Measurements from ENCODE around the gene MYO1A.

Gene MYO1A

DNA sequence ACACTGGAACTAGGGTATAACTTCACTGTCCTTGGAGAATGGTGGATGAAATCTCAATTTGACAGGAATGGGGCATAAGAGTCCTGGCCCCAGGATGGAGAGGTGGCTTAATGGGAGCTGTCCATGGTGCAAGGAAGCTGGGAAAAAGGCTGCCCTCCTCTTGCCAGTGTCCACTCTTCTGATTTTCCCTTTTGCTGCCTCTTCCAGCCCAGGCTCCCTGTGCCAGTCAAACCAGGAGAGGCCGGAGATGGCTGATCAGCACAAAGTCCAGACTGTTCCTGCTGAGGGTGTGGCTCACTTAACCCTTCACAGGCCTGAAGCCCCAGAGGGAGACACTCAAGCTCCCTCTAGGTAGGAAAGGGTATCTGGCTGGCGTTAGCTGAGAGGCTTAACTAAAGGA, at the start of gene MYO1A:
Gene MYO1A, minus strand, starts transcription at position 240 of the 400 bp plus-strand sequence. CDS start 1,806 bp downstream, outside the sequence.
- no peak for DNase-seq (ENCODE audit: low read depth in 3 of 3)

DNA sequence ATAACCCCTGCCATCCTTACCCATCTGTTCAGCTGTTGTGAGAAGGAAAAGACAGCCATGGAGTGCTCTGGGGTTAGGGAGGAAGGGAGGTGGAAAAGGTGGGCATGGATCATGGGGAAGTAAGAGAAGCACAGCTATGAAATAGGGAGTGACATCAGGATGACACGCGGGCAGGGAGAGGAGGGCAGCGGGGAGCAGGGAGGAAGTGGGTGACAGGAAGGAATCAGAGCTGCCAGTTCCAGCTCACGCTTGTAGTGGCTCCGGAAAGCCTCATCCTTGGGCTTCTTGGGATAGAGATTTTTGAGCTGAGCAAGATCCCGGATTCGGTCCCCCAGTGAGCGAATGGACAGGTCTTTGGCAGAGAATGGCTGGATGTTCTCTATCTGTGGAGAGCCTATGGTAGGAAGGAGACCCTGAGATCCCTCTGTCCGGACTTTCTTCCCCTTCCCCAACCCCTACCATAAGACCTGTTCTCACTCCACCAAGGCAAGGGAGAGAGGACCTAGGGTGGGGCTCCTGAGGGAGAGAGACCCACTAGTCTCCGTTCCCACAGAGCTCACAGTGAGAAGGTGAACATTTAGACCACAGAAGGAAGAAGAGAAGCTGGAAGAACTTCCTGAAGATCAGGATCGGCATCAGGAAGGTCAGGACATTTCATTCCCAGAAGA, 49.3 kb upstream of the MYO1A start:
- DNase-seq (ENCODE audit: low read depth in 3 of 3) = no peak

DNA sequence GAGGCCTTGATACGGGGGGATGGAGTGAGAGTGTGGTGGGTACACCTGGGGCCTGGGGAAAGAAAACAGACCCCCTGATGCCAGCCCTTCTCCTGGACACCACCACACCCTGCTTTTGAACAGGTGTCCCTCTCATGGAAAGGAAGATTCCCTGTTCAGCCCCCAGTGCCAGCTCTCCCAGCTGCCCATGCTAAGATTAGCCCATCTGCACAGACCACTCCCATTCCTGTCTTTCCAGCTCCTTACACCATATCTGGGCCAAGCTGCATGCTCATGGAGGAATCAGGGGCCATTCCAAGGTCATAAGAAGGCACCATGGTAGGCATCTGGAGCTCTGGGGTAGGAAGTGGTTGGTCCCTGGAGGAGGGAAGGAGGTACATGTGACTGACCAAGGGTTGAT, 48.6 kb upstream of the MYO1A start:
- no peak for DNase-seq (ENCODE audit: low read depth in 3 of 3)

DNA sequence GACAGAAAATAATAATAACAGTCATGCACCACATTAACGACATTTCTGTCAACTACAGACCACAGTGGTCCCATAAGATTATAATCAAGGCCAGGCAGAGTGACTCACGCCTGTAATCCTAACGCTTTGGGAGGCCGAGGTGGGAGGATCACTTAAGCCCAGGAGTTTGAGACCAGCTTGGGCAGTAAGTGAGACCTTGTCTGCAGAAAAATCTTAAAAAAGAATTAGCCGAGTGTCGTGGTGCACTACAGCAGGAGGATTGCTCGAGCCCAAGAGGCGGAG, 47.6 kb upstream of the MYO1A start:
- no peak for DNase-seq (ENCODE audit: low read depth in 3 of 3)

DNA sequence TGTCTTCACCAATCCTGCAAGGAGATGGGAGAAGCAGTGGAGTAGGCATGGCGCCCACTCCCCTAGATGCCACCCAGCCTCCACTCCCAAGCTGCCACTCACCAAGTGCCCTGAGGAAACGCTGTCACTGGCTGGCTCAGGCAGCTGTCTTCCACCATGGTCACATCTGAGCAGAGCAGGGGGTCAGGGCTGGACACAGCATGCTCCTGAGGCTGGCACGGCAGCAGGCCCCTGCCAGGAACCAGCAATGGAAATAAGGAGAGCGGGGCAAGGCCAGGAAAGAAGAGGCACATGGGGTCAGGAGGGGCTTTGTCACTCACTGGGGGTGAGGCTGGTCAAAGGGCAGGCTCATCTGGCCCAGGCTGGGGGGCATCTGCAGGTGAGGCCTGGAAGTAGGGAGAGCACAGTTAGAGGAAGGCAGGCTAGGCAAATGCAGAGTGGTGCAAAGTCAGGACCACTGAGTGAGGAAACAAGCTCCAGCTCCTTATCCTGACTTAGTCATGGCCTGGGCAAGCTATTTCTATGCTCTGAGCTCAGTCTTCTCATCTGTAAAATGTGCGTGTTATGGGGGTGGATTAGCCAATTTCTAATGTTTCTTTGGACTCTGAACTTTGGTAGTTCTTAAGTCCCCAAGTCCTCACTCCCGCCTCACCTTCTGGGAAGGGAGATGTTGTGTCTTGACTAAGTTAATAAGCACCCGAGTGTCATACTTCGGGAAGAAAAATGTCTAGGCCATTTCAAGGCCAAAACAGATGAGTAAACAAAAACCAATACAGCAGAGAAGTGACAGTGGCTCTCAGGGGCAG, 47.0 kb upstream of the MYO1A start:
- no peak for DNase-seq (ENCODE audit: low read depth in 3 of 3)

DNA sequence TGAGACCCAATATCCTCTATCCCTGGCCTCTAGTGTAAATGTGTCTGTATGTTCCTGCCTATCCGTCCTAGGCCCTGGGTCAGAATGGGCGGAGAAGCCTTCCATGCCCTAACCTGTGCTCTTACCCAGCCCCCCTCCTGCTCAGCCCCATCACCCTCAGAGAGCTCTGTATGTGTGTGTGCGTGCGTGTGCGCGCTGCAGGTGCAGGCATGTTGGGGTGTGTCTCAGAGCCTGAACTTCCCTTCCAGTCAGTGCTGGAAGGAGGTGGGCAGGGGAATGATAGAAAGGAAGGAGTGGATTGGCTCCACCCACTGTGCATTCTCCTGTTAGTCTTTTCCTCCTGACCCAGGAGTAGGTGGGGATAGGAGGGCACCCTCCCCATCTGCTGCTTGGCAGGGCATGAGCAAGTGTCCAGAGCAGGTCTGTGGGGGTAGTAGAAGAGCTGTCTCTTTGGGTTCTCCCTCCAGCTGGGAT, 46.2 kb upstream of the MYO1A start:
- DNase-seq (ENCODE audit: low read depth in 3 of 3) = no peak

DNA sequence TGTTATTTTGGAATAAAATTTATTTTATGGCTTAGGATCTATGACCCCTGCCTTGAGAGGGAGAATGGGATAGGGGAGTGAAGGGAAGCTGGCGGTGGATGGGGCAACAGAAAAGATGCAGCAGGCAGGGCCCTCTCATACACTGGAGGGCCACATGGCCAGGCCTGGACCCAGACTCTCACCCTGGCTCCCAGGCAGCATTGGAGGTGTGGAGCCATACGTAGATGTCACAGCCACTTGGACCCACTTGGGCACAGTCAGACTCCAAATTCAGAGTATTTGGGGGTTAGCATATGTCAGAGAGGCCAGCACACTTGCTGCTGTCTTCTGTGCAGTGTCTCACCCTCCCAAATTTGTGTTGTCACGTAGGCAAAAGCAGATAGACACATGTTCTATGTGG, 45.5 kb upstream of the MYO1A start:
- DNase-seq (ENCODE audit: low read depth in 3 of 3) = no peak

DNA sequence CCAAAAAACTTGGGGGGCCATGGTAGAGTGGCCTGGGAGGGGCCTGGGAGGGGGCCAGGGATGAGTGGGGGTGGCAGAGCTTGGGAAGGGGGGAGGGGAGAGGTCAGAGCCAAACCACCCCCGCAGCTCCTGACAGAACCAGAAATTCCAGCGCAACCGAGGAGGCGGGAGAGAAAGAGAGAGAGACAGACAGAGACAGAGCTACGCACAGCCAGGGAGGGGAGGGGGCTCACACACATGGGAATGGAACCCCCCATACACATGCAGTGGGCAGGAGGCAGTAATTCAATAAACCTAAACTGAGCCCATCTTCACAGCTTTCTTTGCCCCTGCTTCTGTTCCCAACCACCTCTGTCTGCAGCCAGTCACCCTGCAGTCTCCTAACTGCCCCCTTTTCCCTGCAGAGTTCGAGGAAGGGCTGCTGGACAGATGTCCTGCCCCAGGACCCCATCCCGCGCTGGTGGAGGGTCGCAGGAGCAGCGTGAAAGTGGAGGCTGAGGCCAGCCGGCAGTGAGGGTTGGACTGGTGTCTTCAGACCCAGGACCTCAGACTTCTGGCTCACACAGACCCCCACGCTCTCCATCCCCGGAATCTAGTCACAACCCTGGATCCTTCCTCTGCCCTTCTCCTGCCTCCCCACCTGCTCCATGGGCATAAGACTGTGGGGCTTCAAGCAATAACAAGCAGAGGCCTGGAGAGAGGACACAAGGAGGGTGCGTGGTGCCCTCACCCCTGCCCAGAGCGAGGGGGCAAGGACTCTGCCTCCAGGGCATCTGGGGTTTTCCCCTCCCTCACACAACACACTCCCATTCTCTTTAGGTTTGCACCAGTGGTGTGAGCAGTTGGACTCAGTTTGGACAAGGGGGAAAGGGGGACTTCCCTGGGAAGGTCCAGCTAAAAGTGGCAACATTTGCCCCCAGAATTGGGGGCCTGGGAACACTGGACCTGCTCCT, 44.6 kb upstream of the MYO1A start:
- DNase-seq (ENCODE audit: low read depth in 3 of 3) = no peak

DNA sequence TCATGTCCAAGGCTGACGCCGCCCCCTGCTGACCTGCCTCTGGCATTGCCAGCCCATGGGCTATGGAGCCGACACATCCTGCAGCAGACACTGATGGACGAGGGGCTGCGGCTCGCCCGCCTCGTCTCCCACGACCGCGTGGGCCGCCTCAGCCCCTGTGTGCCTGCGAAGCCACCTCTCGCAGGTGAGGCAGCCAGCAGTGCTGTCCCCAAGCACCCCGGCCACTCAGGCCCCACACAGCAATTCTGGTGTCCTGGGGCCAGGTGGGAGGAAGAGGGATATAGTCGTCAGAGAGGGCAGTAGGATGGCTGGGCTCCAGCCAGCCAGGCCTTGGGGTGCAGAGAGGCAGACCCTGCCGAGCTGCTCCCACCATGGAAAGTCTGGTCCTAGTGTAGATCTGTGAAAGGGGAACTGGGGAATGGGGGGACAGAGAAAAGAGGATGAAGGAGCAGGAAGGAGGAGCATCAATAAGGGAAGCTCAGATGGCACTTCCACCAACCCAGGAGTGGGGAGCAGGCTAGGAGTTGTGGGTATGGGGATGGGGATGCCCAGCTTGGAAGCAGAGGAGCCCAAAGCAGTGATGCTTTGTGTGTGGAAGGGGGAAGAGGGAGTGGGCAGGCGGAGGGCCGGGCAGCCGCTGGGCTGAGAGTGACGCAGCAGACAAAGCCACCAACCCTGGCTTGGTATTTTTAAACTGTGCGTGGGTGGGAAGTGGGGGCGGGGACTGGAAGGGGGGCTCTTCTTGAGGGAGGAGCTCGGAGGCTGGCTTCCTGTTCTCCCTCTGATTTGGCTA, 43.7 kb upstream of the MYO1A start:
- peak; percentile 62 to 77 (median 72) for DNase-seq (ENCODE audit: low read depth in 3 of 3)

DNA sequence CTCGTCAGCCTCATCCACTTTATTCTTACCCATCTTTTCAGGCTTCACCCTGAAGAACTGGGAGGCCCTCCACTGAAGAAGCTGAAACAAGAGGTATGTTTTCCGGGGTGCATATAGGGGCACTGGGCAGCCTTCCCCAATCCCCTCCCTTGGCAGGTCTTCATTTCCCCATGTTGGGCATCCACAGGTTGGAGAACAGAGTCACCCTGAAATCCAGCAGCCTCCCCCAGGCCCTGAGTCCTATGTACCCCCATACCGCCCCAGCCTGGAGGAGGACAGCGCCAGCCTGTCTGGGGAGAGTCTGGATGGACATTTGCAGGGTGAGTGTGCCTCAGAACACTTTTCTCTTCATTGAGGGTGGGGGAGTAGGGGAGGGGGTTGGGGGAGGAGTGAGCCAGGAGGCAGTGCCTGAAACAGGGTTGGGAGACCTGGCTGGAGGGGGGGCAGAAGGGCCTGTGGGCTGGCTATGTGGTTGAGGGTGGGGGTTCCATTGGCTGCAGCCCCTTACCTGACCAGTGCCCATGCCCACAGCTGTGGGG, 43.0 kb upstream of the MYO1A start:
- DNase-seq (ENCODE audit: low read depth in 3 of 3) = no peak

DNA sequence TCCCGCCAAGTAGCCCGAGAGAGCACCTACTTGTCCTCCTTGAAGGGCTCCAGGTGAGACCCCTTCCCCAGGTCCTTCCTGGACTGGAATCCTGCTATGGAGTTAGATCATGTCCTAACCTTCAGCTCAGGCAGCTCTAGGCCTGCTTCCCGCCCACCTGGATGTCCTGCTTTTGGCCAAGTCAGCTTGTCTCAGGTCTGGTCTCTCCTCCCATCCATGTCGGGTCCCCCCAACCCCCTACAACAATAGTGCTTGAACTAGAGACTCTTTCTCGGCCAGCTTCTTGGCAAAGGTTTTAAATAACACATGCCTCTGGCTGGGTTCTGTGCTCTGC, 42.6 kb upstream of the MYO1A start:
- no peak for DNase-seq (ENCODE audit: low read depth in 3 of 3)

DNA sequence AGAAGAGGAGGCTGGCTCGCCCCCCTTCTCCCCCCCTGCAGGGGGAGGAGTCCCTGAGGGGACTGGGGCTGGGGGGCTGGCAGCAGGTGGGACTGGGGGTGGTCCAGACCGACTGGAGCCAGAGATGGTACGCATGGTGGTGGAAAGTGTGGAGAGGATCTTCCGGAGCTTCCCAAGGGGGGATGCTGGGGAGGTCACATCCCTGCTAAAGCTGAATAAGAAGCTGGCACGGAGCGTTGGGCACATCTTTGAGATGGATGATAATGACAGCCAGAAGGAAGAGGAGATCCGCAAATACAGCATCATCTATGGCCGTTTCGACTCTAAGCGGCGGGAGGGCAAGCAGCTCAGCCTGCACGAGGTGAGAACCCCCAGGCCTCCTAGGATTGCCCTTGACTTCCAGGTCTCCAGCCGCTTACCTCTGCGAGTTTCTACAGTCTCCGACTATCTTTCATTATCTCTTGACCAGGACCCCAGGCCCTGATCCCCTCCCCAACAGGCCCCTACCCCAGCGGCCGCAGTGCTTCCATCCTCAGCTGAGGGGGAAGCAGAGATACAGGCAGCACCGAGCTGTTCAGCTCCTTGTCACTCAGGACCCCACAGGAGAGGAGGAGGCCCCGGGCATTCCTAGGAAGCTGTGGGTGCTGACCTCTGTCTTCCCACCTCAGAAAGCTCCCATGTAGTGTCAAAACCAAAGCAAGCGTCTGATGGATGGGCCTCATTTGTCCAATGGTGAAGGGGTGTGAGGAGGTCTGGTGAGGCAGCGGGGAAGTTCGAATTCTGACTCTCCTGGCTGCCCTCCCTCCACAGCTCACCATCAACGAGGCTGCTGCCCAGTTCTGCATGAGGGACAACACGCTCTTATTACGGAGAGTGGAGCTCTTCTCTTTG, 42.0 kb upstream of the MYO1A start:
- no peak for DNase-seq (ENCODE audit: low read depth in 3 of 3)

DNA sequence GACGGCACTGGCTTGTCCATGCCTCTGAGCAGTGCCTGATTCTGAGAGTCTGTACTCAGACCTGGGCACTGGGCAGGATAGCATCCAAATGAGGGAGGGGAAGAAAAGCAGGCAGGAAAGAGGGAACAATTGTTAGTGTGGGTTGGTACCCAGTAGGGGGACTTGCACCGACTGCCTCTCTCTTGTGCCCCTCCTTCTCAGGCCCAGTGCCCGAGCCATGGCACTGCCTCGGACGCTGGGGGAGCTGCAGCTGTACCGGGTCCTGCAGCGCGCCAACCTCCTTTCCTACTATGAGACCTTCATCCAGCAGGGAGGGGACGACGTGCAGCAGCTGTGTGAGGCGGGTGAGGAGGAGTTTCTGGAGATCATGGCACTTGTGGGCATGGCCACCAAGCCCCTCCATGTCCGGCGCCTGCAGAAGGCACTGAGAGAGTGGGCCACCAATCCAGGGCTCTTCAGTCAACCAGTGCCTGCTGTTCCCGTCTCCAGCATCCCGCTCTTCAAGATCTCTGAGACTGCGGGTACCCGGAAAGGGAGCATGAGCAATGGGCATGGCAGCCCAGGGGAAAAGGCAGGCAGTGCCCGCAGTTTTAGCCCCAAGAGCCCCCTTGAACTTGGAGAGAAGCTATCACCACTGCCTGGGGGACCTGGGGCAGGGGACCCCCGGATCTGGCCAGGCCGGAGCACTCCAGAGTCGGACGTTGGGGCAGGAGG, 41.2 kb upstream of the MYO1A start:
- DNase-seq (ENCODE audit: low read depth in 3 of 3) = no peak

DNA sequence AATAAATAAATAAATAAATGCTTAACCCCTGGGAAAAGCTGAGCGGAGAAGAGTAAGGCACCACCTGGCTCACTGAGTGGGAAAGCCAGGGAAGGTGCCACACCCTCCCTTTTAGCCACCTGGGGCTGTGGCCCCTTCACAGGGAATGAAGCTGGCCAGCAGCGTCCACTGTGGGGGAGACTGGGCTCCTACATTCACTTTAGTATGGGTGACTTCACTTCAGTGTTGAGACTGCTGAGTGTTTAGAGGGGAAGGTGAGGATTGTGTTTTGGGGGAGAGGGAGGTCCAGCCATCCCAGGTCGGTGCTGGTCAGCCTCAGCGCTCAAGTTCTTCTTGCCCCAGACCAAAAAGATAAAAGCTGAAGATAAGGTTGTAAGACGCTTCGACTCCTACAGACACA, 40.6 kb upstream of the MYO1A start:
- DNase-seq (ENCODE audit: low read depth in 3 of 3) = no peak

DNA sequence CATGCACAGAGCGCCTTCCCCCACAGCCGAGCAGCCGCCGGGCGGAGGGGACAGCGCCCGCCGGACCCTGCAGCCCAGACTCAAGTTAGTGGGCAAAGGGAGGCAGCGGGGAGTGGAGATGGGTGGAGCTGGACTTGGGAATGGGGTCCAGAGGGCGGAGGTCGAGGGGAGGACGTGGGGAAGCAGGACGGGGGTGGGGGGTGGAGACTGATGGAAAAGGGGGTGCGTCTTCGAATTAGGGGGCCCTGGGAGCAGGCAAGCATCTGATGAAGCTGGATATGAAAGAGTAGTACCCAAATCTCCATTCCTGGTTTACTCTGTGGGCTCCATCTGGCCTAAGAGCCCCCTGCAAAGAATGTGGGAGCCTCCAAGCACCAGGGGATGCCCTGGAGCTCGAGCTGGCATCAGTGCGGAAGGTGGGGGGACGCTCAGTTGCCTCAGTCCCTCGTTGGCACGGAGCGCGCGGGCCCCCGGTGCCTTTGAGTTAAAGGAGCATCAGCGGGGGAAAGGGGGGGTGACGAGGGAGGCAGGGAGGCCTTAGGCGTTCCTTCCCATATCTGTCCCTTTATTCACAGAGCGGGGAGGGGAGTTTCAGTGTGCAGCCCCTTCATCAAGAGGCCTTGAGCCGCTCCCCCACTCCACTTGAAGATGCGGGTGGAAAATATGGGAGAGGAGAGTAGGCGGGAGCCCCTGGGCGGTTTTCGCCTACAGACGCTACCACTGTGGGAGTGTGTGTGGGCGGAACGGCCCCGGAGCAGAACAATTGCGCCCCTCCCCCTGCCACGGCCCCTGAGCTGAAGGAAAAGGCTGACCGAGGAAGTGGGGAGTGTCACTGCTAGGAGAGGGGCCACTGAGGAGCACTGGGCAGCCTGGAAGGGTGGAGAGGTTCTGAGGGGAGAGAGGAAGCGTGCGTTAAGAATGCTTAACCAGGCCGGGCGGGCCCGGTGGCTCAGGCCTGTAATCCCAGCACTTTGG, 39.6 kb upstream of the MYO1A start:
- DNase-seq (ENCODE audit: low read depth in 3 of 3) = peak in 2 of 3 experiments; percentile 53 to 60

DNA sequence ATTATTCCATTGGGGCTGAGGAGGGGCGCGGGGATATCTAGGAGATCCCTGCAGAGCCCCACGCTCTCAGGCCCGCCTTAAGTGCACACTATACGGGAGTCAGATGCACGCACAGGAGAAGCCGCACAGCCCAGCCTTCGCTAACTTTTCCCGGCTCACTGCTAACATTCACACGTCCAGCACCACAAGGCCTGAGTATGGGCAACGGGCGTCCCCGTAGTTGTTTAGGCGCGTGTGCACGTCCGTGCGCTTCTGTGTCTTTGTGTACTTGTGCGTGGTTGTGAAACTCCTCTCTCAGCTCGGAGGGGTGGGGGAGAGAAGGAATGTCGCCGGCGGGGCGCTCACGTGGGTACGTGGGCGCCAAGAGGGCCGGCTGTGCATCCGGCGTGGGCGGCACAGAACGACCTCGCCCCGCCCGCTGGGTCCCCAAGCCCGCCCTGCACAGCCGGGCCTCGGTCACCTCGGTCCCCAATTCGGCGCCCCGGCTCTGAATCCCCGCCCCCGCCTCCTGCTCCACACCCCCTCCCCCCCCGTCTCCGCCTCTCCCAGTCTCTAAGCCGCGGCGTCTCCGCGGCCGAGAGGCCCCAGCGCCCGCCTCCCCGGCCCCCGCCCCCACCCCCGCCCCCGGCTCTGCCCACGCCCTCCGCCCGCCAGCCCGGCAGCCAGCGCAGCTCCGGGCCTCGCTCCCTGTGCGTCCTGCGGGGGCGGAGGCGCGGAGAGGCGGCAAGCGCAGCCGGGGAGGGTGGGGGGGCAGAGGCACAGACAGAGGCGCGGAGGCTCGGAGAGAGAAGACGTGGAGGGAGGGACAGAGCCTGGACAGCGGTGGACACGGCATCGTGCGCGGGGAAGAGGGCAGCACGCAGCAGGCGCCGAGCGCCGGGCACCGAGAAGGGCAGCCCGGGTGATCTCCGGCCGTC, 38.7 kb upstream of the MYO1A start, which contains the start of gene NAB2:
Gene NAB2, plus strand, starts transcription at position 761 of the 917 bp plus-strand sequence. CDS start 158 bp downstream, outside the sequence.
- DNase-seq (ENCODE audit: low read depth in 3 of 3) = peak; percentile 73 to 86 (median 78)

DNA sequence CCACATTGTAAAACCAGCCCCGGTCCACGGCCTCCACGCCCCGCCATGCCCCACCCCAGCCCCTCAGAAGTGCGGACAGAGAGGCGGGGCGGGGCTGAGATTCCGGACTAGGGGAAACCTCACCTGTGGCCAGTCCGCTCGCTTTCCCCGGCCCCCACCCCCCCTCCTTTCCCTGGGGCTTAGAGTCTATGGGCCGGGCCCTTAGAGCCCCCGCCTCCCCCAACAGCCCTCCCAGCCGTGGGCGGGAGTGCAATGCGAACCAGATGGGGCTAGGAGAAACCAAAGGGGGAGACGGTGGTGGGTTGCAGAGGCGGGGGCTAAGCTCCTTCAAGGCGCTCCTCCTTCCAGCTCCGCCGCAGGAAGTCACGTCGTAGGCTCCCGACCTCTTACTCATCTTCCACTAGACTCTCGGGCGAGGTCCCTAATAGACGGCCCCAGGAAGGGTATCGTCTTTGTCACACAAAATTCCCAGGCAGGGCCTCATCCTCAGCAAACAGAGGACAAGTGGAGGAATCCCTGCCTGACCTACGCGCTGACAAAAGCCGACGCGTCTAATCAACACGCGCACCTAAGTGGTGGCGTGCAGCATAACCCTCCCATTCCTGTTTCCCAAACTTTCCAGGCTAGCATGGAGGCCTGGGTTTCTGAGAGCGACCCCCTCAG, 37.9 kb upstream of the MYO1A start:
- peak; percentile 78 to 83 (median 79) for DNase-seq (ENCODE audit: low read depth in 3 of 3)
